K562 (cell line): ENCODE measurements around the gene MBNL1. TPM values are rescaled to one million over a fixed set of nuclear protein-coding genes. Genes with fewer than 3 reads are reported as not detected.

ENCODE experiments used
- ADNP ChIP-seq: fragments of 200-800 bp; sonication (Bioruptor generic); IDR thresholded peaks from 2 replicates; pipeline ENCODE4 v1.6.1; 2016; ENCODE audit warnings: missing genetic modification characterization, missing compliant biosample characterization
- CREB1 ChIP-seq, 2 experiments: sonication (generic) in 1 of 2; formaldehyde crosslinking in 1 of 2; IDR thresholded peaks; 2 replicates each; pipeline versions ENCODE4 v1.6.1 to v1.8.0; 2012 to 2022; ENCODE audit warnings: inconsistent platforms in 1 of 2, mild to moderate bottlenecking in 1 of 2, missing genetic modification reagents in 1 of 2, moderate library complexity in 1 of 2
- CSDE1 ChIP-seq, 2 experiments: fragments of 450-650 bp; IDR thresholded peaks; 2 replicates each; pipeline ENCODE4 v1.6.1; 2016; ENCODE audit warnings: mild to moderate bottlenecking in 1 of 2
- DPF2 ChIP-seq: fragments of 450-650 bp; IDR thresholded peaks from 2 replicates; pipeline ENCODE4 v1.6.1; 2016
- MCM7 ChIP-seq, 2 experiments: fragments of 450-650 bp; IDR thresholded peaks; 2 replicates each; pipeline ENCODE4 v1.6.1; 2016 to 2018
- MTA2 ChIP-seq: fragments of 450-650 bp; IDR thresholded peaks from 2 replicates; pipeline ENCODE4 v1.6.1; 2016; ENCODE audit warnings: low read depth
- PML ChIP-seq: IDR thresholded peaks from 2 replicates; pipeline ENCODE4 v1.6.1; 2012; ENCODE audit warnings: low read length, inconsistent platforms
- POLR2H ChIP-seq: IDR thresholded peaks from 2 replicates; pipeline ENCODE4 v1.6.1; 2016; ENCODE audit warnings: missing genetic modification characterization, low read depth, mild to moderate bottlenecking, control low read depth, missing compliant biosample characterization, moderate library complexity
- RBM22 ChIP-seq: fragments of 200-400 bp; formaldehyde crosslinking; IDR thresholded peaks from 2 replicates; pipeline ENCODE4 v1.6.1; 2018; ENCODE audit warnings: low read length, low read depth; ENCODE audit not compliant: poor library complexity, severe bottlenecking
- RCOR1 ChIP-seq, 2 experiments: IDR thresholded peaks; 2 replicates each; pipeline ENCODE4 v1.6.1; 2012; ENCODE audit warnings: low read depth in 2 of 2, low read length in 2 of 2, borderline replicate concordance in 1 of 2, improper control_type of control experiment in 1 of 2
- SOX6 ChIP-seq: fragments of 450-650 bp; IDR thresholded peaks from 2 replicates; pipeline ENCODE4 v1.6.1; 2014; ENCODE audit warnings: mild to moderate bottlenecking
- polyA plus RNA-seq, 8 experiments: library from polyadenylated mRNA; depleted of rRNA in 4 of 8; stranded (reverse) in 5 of 8; unstranded in 3 of 8; fragments of >200 nt; fragmentation: Nextera tagmentation in 2 of 8; fragmentation: Illumina TruSeq in 1 of 8; extraction: Ambion mirVana in 2 of 8; extraction: Trizol in 1 of 8; gene quantifications; 2 replicates each; pipeline versions ENCODE4 v1.2.1 to v1.2.3, GENCODE V29; 2011 to 2014; ENCODE audit warnings: inconsistent platforms in 1 of 8, missing spikeins in 1 of 8
- total RNA-seq, 7 experiments: library from RNA; depleted of rRNA in 6 of 7; stranded (reverse); fragments of >200 nt in 6 of 7; fragmentation: Illumina TruSeq in 2 of 7; extraction: Trizol in 2 of 7; gene quantifications; 2 replicates each; pipeline versions ENCODE4 v1.2.1 to v1.2.3, GENCODE V29; 2011 to 2021; ENCODE audit warnings: low replicate concordance in 1 of 7
- TF ChIP-seq, protein P1 (sequence below): fragments of 250-450 bp; sonication (Bioruptor Pico); IDR thresholded peaks from 2 replicates; pipeline ENCODE4 v1.8.0; 2021; ENCODE audit warnings: mild to moderate bottlenecking, moderate library complexity
- TF ChIP-seq, protein P2 (sequence below), 2 experiments: fragments of 450-650 bp in 1 of 2; sonication (generic) in 1 of 2; formaldehyde crosslinking in 1 of 2; IDR thresholded peaks; 2 replicates each; pipeline versions ENCODE4 v1.7.1 to v1.9.0; 2016 to 2022; ENCODE audit warnings: inconsistent platforms in 1 of 2, mild to moderate bottlenecking in 1 of 2, missing genetic modification reagents in 1 of 2
- TF ChIP-seq, protein P3 (sequence below): sonication (generic); formaldehyde crosslinking; IDR thresholded peaks from 2 replicates; pipeline ENCODE4 v1.4.0; 2020; ENCODE audit warnings: mild to moderate bottlenecking, missing genetic modification reagents

Gene MBNL1
- total and polyA plus RNA-seq, 9 of the 15 experiments (the other 6 are each of a cell fraction or from before 2014, with no cell fraction given): 70.3 to 243 (median 220) TPM

DNA sequence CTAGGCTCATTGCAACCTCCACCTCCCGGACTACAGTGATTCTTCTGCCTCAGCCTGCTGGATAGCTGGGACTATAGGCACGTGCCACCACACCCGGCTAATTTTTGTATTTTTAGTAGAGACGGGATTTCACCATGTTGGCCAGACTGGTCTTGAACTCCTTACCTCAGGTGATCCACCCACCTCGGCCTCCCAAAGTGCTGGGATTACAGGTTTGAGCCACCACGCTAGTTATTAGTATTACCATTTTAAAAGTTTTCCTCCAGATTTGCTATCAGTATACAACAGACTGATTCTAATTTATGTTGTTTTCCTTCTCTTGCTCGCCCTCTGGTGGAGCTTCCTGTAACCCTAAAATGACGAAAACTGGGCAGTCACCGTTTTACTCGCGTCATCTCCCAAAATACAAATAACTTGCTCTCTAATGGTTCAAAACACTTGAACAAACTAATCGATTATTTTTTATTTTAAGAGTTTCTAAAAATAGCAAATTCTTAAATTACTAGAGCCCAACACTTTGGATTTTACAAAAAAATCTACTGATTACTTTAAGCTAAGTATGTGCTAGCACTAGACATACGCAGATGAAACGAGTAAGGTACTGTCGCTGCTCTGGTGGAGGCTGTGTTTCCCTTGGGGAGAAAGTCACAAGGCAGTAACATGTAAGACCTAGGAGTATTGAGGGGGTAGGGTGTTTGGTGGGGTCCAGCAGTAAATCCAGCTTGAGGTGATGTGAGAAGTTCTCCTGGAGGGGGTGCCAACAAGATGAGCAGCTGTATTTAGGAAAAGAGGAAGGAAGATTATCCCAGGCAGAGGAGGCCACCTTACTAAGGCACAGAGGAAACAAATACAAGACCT lies 203.3 kb downstream of the MBNL1 start (continued):
- TF ChIP-seq RCOR1 (IDR thresholded peaks at IDR 0.05; ENCODE audit: borderline replicate concordance in 1 of 2, low read depth in 2 of 2, low read length in 2 of 2) (0 out of 4 replicates have a peak, but pooled peaks of 1 of the 2 experiments have one; percentile 29), DPF2 (peak; percentile 76), ADNP (tag) (peak; percentile 61; the same call in 1 of the 2 replicates), POLR2H (no peak), PML (0 out of 2 replicates have a peak, but pooled peaks have one; percentile 31), RBM22 (no peak), CREB1 (IDR thresholded peaks at IDR 0.05) (peak; percentile 57; the same call in 1 of the 2 replicates), CREB1 (CRISPR knock-in tag; IDR thresholded peaks at IDR 0.05) (0 out of 2 replicates have a peak, but pooled peaks have one; percentile 27), MTA2 (0 out of 2 replicates have a peak, but pooled peaks have one; percentile 6), MCM7 (IDR thresholded peaks at IDR 0.05) (0 out of 4 replicates have a peak, but pooled peaks of 1 of the 2 experiments have one; percentile 47), CSDE1 (IDR thresholded peaks at IDR 0.05) (no peak), SOX6 (peak; percentile 43; the same call in 1 of the 2 replicates)
- TF ChIP-seq, protein P1, sequence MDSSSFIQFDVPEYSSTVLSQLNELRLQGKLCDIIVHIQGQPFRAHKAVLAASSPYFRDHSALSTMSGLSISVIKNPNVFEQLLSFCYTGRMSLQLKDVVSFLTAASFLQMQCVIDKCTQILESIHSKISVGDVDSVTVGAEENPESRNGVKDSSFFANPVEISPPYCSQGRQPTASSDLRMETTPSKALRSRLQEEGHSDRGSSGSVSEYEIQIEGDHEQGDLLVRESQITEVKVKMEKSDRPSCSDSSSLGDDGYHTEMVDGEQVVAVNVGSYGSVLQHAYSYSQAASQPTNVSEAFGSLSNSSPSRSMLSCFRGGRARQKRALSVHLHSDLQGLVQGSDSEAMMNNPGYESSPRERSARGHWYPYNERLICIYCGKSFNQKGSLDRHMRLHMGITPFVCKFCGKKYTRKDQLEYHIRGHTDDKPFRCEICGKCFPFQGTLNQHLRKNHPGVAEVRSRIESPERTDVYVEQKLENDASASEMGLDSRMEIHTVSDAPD (CRISPR knock-in tag): no peak
- TF ChIP-seq, protein P2, sequence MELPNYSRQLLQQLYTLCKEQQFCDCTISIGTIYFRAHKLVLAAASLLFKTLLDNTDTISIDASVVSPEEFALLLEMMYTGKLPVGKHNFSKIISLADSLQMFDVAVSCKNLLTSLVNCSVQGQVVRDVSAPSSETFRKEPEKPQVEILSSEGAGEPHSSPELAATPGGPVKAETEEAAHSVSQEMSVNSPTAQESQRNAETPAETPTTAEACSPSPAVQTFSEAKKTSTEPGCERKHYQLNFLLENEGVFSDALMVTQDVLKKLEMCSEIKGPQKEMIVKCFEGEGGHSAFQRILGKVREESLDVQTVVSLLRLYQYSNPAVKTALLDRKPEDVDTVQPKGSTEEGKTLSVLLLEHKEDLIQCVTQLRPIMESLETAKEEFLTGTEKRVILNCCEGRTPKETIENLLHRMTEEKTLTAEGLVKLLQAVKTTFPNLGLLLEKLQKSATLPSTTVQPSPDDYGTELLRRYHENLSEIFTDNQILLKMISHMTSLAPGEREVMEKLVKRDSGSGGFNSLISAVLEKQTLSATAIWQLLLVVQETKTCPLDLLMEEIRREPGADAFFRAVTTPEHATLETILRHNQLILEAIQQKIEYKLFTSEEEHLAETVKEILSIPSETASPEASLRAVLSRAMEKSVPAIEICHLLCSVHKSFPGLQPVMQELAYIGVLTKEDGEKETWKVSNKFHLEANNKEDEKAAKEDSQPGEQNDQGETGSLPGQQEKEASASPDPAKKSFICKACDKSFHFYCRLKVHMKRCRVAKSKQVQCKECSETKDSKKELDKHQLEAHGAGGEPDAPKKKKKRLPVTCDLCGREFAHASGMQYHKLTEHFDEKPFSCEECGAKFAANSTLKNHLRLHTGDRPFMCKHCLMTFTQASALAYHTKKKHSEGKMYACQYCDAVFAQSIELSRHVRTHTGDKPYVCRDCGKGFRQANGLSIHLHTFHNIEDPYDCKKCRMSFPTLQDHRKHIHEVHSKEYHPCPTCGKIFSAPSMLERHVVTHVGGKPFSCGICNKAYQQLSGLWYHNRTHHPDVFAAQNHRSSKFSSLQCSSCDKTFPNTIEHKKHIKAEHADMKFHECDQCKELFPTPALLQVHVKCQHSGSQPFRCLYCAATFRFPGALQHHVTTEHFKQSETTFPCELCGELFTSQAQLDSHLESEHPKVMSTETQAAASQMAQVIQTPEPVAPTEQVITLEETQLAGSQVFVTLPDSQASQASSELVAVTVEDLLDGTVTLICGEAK (IDR thresholded peaks at IDR 0.05): no peak
- TF ChIP-seq, protein P2 (CRISPR knock-in tag; IDR thresholded peaks at IDR 0.05): no peak
- TF ChIP-seq, protein P3, sequence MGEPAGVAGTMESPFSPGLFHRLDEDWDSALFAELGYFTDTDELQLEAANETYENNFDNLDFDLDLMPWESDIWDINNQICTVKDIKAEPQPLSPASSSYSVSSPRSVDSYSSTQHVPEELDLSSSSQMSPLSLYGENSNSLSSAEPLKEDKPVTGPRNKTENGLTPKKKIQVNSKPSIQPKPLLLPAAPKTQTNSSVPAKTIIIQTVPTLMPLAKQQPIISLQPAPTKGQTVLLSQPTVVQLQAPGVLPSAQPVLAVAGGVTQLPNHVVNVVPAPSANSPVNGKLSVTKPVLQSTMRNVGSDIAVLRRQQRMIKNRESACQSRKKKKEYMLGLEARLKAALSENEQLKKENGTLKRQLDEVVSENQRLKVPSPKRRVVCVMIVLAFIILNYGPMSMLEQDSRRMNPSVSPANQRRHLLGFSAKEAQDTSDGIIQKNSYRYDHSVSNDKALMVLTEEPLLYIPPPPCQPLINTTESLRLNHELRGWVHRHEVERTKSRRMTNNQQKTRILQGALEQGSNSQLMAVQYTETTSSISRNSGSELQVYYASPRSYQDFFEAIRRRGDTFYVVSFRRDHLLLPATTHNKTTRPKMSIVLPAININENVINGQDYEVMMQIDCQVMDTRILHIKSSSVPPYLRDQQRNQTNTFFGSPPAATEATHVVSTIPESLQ: no peak
